Right forelimb (tissue), 1 donor: Measurements from ENCODE around the gene CTAGE1.
"Not testable (repeated sequence)": the region's sequence is repeated elsewhere in the genome, so short reads cannot be mapped to it uniquely, and the experiment has no call there.

ENCODE experiments used
- DNase-seq: peaks from one replicate; pipeline ENCODE4 v3.0.0-alpha.2; 2018

The CTAGE1 gene, protein sequence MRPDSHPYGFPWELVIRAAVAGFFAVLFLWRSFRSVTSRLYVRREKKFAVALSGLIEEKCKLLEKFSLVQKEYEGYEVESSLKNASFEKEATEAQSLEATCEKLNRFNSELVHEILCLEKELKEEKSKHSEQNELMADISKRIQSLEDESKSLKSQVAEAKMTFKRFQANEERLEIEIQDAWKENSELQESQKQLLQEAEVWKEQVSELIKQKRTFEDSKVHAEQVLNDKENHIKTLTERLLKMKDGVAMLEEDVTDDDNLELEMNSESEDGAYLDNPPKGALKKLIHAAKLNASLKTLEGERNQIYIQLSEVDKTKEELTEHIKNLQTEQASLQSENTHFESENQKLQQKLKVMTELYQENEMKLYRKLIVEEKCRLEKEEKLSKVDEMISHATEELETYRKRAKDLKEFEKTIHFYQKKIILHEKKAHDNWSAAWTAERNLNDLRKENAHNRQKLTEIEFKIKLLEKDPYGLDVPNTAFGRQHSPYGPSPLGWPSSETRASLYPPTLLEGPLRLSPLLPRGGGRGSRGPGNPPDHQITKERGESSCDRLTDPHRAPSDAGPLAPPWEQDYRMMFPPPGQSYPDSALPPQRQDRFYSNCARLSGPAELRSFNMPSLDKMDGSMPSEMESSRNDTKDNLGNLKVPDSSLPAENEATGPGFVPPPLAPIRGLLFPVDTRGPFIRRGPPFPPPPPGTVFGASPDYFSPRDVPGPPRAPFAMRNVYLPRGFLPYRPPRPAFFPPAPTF

DNA sequence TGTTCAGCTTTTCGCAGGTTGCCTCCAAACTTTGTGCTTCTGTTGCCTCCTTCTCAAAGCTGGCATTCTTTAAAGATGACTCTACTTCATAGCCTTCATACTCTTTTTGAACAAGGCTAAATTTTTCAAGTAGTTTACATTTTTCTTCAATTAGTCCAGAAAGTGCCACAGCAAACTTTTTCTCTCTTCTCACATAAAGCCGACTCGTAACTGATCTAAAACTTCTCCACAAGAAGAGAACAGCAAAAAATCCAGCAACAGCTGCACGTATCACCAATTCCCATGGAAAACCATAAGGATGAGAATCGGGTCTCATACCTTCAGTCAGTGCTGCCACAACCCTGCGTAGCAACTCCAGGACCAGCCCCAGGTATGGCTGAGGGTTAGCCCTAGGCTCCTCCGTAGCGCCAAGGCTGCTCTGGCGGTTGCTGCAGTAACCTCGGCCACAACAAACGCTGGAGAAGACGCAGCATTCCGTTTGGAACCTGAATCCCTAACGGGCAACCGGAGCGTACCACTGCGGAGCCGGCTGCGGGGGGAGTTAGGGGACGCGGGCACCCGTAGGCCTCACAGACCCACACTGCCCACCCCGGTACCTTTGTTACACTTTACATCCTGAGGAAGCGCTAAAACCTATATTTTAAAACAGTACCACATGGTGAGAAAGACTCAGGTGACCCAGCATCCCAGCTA, at the start of gene CTAGE1:
CTAGE1 (minus strand) TSS at position 420 of the 693 bp plus-strand sequence; CDS start at position 316, 104 bp downstream.
- DNase-seq = no peak

DNA sequence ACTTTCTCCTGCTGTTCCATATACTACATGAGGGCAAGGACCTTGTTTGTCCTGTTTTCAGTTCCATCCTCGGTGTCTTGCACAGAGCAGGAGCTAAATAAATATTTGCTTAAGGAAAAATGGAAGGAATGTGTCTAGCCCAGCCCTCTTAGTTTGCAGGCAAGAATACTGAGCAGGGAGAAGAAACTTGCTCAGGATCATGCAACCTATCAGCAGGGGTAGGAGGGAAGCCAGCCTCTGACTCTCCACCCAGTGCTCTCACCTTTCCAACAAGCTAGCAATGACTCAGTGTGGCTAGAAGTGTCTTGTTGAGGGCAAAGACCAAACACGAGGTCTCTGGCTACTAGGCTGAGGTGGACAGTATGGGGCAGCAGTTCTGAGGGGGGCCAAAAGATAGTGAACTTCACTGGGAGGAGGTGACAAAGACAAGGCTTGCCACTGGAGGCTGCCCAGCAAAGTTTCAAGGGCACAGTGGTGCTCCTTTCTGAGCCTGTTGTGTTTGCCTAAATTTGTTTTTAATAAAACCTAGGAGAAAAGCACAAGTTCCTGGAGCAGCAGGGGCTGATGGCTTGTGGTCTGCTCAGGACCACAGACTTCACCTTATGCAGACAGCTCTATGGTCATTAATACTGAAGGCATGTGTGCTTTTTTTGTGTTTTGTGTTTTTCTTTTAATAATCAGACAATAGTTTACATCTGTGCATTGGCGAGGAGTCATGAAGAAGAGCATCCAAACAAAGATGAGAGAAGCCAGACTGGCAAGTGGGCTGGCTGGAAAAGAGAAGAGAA, 49.1 kb upstream of the CTAGE1 start:
- no peak for DNase-seq

DNA sequence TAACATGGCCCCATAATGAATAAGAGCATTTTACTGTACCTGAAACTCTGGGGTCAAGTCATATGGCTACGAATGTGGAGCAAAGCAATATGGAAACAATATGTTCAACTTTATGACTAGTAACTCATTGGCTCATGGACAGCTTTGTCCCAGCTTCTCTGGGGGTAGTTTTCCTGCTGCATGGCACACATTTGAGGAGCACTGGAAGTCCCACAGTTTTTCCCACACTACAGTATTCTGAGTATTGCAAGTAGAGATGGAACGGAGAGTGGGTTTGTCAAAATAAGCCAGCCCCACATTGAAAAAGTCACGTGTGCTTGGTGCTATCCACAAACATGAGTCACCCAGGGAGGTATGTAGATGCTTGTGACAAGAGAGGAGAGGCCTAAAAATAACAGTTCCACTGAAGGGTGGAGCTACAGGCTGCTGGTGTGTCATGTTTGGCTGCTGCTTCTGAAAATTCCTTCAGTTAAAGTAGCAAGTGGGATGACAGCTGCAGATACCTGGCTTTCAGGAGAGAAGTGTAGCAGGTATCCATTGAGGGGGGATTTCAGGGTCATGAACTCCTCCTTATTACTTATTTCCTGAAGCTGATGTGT, 48.2 kb upstream of the CTAGE1 start:
- DNase-seq = no peak

- DNase-seq = no peak
These were observed 45.4 kb upstream of the CTAGE1 start for GRCh38 chr18:22463076-22463475.

DNA sequence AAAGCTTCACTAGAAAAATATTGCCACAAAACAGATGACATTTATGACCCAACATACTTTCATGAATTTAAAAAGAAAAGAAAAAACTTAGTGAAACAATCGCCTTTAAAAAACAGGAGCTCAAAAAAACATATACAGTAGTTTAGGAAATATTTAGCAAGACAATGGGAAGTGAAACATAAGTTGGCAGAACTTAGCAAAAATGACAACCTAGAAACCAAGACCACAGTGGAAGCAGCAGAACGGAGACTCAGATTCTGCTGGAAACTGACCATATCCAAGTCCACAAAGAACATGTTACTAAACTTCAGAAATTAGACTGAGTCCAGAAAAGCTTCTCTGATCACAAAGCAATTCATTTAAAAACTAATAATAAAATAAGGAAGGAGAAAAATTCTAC, 41.8 kb upstream of the CTAGE1 start:
- no peak for DNase-seq

DNA sequence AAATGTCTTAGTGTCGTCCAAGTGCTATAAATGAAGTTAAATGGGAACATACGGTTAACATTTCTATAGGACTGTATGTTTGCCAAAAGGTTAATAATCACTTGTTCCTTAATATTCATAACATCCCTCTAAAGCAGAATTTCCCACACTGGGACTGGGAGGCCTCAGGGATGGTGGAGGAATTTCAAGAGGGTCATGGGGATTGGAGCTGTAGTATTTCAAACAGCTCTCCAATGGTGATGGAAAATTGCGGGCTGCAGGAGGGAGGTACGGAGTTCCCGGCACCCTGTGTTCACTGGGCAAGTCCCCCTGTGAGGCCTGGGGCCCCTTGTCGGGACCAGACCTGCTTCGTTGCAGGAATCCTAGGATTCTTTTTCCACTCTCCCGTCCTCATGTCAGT, 39.8 kb upstream of the CTAGE1 start:
- no peak for DNase-seq

DNA sequence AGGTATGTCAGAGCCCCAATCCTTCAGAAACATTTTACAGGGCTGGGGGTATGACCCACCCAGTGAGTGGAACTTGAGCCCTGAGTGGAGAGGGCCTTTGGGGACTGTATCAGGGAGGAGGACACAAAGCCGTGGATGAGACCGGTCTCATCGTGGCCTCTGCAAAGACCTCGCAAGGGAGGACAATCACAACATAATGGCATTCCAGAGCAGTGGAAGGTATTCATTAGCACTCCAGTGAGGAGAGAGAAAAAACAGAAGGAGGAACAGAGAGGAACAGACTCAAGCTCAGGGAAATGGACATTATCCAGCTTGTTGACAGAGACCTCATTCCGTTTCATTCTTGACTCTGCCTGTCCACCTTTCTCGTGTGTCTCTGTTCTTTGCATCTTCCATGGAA, 38.8 kb upstream of the CTAGE1 start:
- no peak for DNase-seq

GRCh38 chr18:22456116-22456480, 38.4 kb upstream of the CTAGE1 start:
- DNase-seq = no peak

DNA sequence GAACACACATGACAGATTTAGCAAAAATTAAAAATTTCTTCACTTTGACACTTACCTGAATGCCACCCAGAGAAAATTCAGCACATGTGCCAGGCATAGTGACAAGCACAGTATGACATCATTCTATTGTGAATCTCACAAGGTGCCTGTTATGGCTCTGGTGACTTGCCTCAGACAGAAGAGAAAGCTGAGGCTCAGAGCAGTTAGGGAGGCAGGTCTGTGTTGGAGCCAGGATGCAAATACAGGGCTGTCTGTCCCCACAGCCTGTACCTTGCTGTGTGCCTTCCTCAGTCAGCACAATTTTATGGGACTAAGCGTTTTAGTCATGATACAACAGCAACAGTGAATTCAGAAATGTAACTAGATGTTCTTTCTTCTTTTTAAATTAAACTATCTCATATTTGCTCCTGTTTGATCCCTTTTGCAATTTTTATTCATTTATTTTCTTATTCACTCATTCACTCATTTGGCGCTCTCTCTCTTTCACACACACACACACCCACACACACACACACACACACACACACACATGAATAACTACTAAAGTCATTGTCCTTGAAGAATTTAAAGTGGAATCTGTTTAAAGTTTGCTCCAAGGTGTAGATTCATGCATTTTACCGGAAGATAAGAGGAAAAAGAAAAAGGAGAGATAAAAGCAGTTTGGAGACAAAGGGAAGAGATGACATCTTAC, 37.9 kb upstream of the CTAGE1 start:
- no peak for DNase-seq

DNA sequence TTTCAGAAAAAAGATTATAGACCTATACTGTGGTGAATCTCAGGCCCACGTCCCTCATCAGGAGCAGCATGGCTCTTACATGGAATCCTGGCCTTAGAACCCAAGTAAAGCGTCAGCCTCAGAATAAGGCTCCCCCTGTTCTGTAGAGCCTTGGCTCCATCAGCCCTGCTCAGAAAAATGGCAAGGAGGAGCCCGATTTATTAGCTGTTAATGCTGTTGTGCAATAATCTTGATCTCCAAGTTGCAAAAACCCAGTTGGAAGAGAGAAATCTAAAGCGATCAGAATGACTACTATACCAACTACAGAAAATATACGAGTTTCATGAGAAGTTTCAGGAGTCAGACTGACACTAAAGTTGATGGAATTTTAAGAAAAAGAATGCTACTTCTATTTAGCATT, 35.6 kb upstream of the CTAGE1 start:
- DNase-seq = no peak

DNA sequence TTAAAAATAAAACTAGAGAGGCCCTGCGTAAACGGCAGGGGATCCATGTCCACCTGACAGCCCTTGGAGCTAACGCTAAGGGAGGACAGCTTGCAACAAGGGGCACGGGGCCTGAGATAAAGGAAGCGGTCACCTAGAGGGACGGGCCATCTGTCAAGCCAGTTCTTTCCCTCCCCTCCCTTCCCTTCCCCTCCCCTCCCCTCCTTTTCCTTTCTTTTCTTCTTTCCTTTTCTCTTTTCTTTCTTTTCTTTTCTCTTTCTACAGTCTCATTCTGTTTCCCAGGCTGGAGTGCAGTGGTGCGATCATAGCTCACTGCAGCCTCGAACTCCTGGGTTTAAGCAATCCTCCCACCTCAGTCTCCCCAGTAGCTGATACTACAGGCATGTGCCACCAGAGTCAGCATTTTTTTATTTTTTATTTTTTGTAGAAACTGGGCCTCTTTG, 34.5 kb upstream of the CTAGE1 start:
- no peak for DNase-seq

DNA sequence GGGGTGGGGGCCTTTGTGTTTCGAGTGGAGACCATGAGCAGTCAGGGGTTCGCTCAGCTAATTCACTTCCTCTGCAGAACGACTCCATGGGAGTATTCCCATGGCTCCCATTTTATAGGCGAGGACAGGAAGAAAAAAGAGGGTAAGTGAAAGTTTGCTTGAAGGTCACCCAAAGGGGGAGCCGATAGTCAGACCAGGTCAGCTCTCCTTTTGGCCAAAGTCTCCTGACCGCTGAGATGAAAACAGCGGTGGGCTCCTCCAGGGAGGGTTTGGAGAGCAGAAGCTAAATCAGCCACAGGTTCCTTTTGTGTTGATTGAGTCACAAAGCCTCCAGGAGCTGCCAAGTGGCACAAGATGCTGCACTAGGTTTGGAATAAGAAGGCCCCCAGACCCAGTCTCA, 34.1 kb upstream of the CTAGE1 start:
- DNase-seq = no peak

DNA sequence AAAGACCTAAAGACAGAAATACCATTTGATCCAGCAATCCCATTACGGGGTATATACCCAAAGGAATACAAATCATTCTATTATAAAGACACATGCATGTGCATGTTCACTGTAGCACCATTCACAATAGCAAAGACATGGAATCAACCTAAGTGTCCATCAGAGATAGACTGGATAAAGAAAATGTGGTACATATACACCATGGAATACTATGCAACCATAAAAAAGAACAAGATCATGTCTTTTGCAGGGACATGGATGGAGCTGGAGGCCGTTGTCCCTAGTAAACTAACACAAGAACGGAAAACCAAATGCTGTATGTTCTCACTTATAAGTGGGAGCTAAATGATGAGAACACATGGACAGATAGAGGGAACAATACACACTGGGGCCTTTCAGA, 33.1 kb upstream of the CTAGE1 start:
- not testable (repeated sequence) for DNase-seq

DNA sequence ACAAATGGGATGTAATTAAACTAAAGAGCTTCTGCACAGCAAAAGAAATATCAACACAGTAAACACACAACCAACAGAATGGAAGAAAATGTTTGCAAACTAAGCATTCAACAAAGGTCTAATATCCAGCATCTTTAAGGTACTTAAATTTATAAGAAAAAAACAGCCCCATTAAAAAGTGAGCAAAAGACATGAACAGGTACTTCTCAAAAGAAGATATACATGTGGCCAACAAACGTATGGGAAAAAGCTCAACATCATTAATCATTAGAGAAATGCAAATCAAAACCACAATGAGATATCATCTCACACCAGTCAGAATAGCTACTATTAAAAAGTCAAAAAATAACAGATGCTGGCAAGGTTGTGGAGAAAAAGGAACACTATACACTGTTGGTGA, 32.6 kb upstream of the CTAGE1 start:
- DNase-seq = not testable (repeated sequence)

DNA sequence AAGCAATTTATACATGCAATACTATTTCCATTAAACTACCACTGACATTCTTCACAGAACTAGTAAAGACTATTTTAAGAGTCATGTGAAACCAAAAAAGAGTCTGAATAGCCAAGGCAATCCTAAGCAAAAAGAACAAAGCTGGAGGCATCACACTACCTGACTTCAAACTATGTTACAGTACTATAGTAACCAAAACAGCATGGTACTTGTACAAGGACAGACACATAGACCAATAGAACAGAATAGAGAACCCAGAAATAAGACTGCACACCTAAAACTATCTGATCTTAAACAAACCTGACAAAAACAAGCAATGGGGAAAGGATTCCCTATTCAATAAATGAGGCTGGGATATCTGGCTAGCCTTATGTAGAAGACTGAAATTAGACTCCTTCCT, 32.0 kb upstream of the CTAGE1 start:
- not testable (repeated sequence) for DNase-seq

DNA sequence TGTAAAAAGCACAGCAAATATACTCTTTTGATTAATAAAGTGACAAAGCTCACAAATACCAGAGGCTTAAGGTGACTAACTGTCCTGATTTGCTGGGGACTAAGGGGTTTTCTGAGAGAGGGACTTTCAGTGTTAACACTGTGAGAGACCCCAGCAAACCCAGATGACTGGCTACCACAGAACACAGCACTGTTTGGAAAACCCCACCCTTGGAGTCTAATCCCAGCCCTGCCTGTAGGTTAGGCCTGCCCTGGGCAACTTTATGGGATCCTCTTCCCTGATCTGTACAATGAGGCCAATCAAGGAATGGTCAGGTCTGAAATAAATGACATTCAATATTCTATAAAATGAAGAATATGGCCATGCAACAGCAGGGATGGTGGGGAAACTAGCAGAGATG, 30.5 kb upstream of the CTAGE1 start:
- DNase-seq = no peak

- no peak for DNase-seq
These were observed 30.1 kb upstream of the CTAGE1 start for GRCh38 chr18:22447792-22448191.

DNA sequence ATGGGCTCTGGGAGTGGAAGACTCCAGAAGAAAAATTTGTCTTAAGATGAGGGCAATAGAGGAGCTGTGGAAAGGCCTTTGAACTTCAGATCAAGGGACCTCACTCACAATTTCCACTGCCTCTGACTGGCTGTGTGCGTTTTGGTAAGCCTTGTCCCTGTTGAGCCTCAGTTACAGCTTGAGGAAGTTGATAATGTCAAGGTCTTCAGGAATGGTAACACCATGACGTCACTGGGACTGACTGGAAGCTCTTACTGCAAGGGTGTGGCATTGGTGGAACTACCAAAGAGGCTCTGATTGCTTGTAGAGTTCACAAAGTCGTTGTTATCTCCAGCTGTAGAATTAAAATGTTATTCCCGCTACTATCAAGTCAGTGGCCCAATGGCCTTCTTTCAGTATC, 29.2 kb upstream of the CTAGE1 start:
- DNase-seq = no peak

DNA sequence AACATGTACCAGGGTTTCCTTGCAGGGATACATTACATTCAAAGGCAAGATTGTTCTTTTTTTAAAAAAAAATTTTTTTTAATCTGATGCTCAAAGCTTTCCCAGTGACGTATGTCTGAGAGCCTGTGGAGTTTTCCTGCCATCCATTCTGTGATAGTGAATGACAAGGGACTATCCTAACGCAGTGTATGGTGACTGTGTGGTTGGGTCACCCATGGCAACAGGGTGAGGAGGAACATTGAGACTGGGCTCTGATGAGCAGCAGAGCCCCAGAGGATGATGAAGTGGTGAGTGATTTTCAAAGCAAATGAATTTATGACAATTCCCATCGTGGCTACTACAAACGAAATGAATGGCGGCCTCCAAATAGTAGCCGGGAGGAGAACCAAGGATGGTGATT, 28.6 kb upstream of the CTAGE1 start:
- DNase-seq = no peak

DNA sequence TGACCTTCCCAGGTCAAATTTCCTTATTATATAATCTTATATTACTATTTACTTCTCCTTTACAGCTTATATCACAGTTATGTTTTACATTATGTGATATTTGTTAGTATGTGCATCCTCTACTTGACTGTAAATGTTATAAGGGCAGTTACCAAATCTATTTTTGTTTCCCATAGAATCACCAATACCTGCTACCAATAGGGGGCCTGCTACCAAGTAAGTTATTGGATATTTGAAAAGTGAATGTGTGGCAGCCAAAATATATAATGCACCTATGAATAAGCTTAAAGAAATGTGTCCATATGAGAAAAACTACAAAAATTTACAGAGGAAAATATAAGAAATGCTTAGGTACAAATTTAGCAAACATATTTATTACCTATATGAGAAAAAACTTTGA, 23.9 kb upstream of the CTAGE1 start:
- DNase-seq = no peak

GRCh38 chr18:22439447-22439846, 21.7 kb upstream of the CTAGE1 start:
- DNase-seq = no peak

- DNase-seq = no peak
These were observed 18.4 kb upstream of the CTAGE1 start for GRCh38 chr18:22436136-22436535.
